HUDEP-2 (cell line): ENCODE data around the gene ANKHD1.
A peak's percentile ranks its signal among the peaks of the same experiment; 100 is the strongest.

Experiments used
- DNase-seq, 76 experiments: peaks; one replicate each; lab custom pipeline; 2025; ENCODE audit not compliant: unreplicated experiment in 76 of 76; lab: John Stamatoyannopoulos, UW

ANKHD1 gene

GRCh38 chr5:140367256-140368013, 34.2 kb upstream of the ANKHD1 start:
- no peak for DNase-seq

- DNase-seq, result no peak
These were observed 30.1 kb upstream of the ANKHD1 start for GRCh38 chr5:140371356-140372151.

GRCh38 chr5:140372971-140373487, 28.6 kb upstream of the ANKHD1 start:
- DNase-seq, result peak in 34 of 76 experiments; percentile 3 to 53 (median 26)

GRCh38 chr5:140381351-140381750, 20.3 kb upstream of the ANKHD1 start:
- DNase-seq, result no peak

GRCh38 chr5:140381972-140382371, 19.7 kb upstream of the ANKHD1 start:
- DNase-seq, result no peak

- DNase-seq, result no peak
These were observed 18.8 kb upstream of the ANKHD1 start for GRCh38 chr5:140382866-140383265.

- no peak for DNase-seq
These were observed 18.3 kb upstream of the ANKHD1 start for GRCh38 chr5:140383300-140383699.

GRCh38 chr5:140388052-140388451, 13.6 kb upstream of the ANKHD1 start:
- DNase-seq, result no peak

GRCh38 chr5:140391312-140391711, 10.3 kb upstream of the ANKHD1 start:
- no peak for DNase-seq

GRCh38 chr5:140391732-140392131, 9.9 kb upstream of the ANKHD1 start:
- DNase-seq, result no peak

- DNase-seq, result no peak
These were observed 7.9 kb upstream of the ANKHD1 start for GRCh38 chr5:140393738-140394137.

- DNase-seq, result no peak
These were observed 3.2 kb upstream of the ANKHD1 start for GRCh38 chr5:140398379-140398811.

- peak in 8 of 76 experiments; percentile 11 to 60 (median 41) for DNase-seq
These were observed 1.5 kb upstream of the ANKHD1 start for GRCh38 chr5:140399979-140400729.

- DNase-seq, result peak; percentile 42 to 97 (median 84)
These were observed 787 bp upstream of the ANKHD1 start for GRCh38 chr5:140400730-140401361.

GRCh38 chr5:140402258-140403074, 833 bp downstream of the ANKHD1 start:
- DNase-seq, result peak in 21 of 76 experiments; percentile 4 to 46 (median 25)

- DNase-seq, result no peak
These were observed 2.0 kb downstream of the ANKHD1 start for GRCh38 chr5:140403613-140404012.

- no peak for DNase-seq
These were observed 7.2 kb downstream of the ANKHD1 start for GRCh38 chr5:140408750-140409241.

GRCh38 chr5:140413230-140413629, 11.6 kb downstream of the ANKHD1 start:
- no peak for DNase-seq

- no peak for DNase-seq
These were observed 15.6 kb downstream of the ANKHD1 start for GRCh38 chr5:140417235-140417634.
